Smooth muscle cell (in vitro differentiated cells): ENCODE results near the gene ZNF184. TPM values are rescaled to one million over a fixed set of nuclear protein-coding genes. Genes with fewer than 3 reads are reported as not detected.

Source experiments
- DNase-seq: peaks from one replicate; lab custom pipeline; 2025; ENCODE audit not compliant: unreplicated experiment; lab: John Stamatoyannopoulos, UW
- H2AFZ ChIP-seq: fragments of 200-600 bp; sonication (generic); 2 replicates; pipeline ENCODE4 v1.6.0; 2016; ENCODE audit warnings: antibody characterized with exemption, low read depth, mild to moderate bottlenecking
- H3F3A ChIP-seq: fragments of 200-600 bp; sonication (generic); 2 replicates; pipeline ENCODE4 v1.6.0; 2017; ENCODE audit warnings: antibody characterized with exemption, low read depth
- H3K27ac ChIP-seq: fragments of 200-600 bp; sonication (generic); 2 replicates; pipeline ENCODE4 v1.5.1; 2016; ENCODE audit warnings: low read depth, mild to moderate bottlenecking
- H3K27me3 ChIP-seq: fragments of 200-600 bp; sonication (generic); 2 replicates; pipeline ENCODE4 v1.6.1; 2016; ENCODE audit warnings: low read depth, mild to moderate bottlenecking
- H3K36me3 ChIP-seq: fragments of 200-600 bp; sonication (generic); 2 replicates; pipeline ENCODE4 v1.5.1; 2016; ENCODE audit warnings: low read depth
- H3K4me1 ChIP-seq: fragments of 200-600 bp; sonication (generic); 2 replicates; pipeline ENCODE4 v1.5.1; 2016; ENCODE audit warnings: low read depth
- H3K4me2 ChIP-seq: fragments of 200-600 bp; sonication (generic); 2 replicates; pipeline ENCODE4 v1.6.0; 2016; ENCODE audit warnings: mild to moderate bottlenecking
- H3K4me3 ChIP-seq: fragments of 200-600 bp; sonication (generic); 2 replicates; pipeline ENCODE4 v1.5.1; 2016; ENCODE audit warnings: mild to moderate bottlenecking
- H3K79me2 ChIP-seq: fragments of 200-600 bp; sonication (generic); 2 replicates; pipeline ENCODE4 v1.6.0; 2016; ENCODE audit warnings: low read depth, mild to moderate bottlenecking
- H3K9ac ChIP-seq: fragments of 200-600 bp; sonication (generic); 2 replicates; pipeline ENCODE4 v1.6.0; 2016; ENCODE audit warnings: low read depth
- H3K9me3 ChIP-seq: fragments of 200-600 bp; sonication (generic); replicated peaks from 2 replicates; pipeline ENCODE4 v1.5.1; 2016; ENCODE audit warnings: low read depth
- H4K20me1 ChIP-seq: fragments of 200-600 bp; sonication (generic); 2 replicates; pipeline ENCODE4 v1.6.0; 2016; ENCODE audit warnings: low read depth
- CTCF ChIP-seq: fragments of 200-600 bp; sonication (generic); IDR thresholded peaks from 2 replicates; pipeline ENCODE4 v1.5.1; 2017; ENCODE audit warnings: borderline replicate concordance, mild to moderate bottlenecking, antibody characterized with exemption; ENCODE audit not compliant: insufficient read depth, poor library complexity, severe bottlenecking
- WGBS: methylation state at CpG from one replicate; pipeline ENCODE4 v1.1.7; 2016; ENCODE audit warnings: low lambda C conversion rate; 5-methylcytosine and 5-hydroxymethylcytosine counted together
- polyA plus RNA-seq: library from polyadenylated mRNA; unstranded; fragments of >200 nt; fragmentation: Nextera tagmentation; extraction: Ambion mirVana; gene quantifications from 2 replicates; pipeline ENCODE4 v1.2.1, GENCODE V29; 2016
- total RNA-seq: library from RNA; depleted of rRNA; stranded (reverse); fragments of >200 nt; gene quantifications from 2 replicates; pipeline ENCODE4 v1.2.3, GENCODE V29; 2014

ZNF184 gene
- total and polyA plus RNA-seq, 2 experiments from 2014 or later: 7.8 to 9.9 TPM

- under 1% methylated on average over 34 of the region's 34 CpGs for WGBS
- Histone ChIP-seq H4K20me1 (no peaks in the 10 kb centered on the region), H3K79me2 (no peaks in the 10 kb centered on the region), H3F3A (peaks cover 5% of the 10 kb centered on the region), H2AFZ (peak overlapping the region; percentile 98), H3K27me3 (peaks cover 12% of the 10 kb centered on the region), H3K36me3 (no peaks in the 10 kb centered on the region), H3K27ac (peak overlapping the region; percentile 69), H3K9ac (peak overlapping the region; percentile 70), H3K4me1 (peaks cover 5% of the 10 kb centered on the region), H3K4me3 (peak overlapping the region; percentile 70), H3K9me3 (no peaks in the 10 kb centered on the region), H3K4me2 (peak overlapping the region; percentile 88)
- peak; percentile 13 for TF ChIP-seq CTCF
- peak; percentile 35 for DNase-seq
Observed at GRCh38 chr6:27495386-27496135, 22.7 kb upstream of the ZNF184 start.

DNA sequence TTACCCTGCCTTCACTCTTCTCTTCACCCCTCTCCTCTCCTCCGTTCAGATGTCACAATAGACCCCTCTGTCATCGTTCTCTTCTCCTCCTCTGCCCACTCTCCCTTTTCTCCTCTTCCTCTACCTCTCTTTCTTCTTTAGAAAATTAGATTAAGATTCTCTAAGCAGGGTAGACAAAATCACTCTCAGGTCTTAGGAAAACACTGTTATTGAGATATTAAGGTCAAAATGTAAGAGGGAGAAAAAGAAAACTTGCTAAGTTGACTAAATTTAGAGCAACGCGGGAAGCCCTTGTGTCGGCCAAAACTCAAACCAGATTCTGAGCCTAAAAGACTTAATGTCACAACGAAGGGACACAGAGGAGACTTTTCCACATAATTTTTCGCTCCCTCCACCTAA, 22.1 kb upstream of the ZNF184 start:
- H3K4me1 ChIP-seq: peaks cover 5% of the 10 kb centered on the region
- H3K27me3 ChIP-seq: peaks cover 6% of the 10 kb centered on the region

DNA sequence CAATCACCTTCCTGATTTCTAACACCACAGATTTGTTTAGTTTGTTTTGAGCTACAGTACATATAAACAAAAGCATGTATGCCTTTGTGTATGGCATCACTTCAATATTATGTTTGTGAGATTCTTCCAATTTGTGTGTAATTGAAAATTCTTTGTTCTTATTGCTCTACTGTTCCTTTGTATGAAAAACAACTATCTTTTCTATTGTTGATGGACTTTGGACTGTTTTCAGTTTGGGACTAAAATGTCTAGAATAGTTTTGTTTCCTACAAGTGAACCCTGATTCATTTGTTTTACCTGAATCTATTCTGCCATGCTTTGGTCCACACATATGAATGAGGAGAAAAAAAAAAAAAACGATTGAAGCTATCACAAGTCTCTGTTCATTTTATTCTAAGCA, 21.2 kb upstream of the ZNF184 start:
- Histone ChIP-seq H3K4me2 (peak overlapping the region; percentile 88), H2AFZ (no peak overlapping the region), H3K4me3 (no peak overlapping the region), H3K27me3 (no peaks in the 10 kb centered on the region), H3F3A (peaks cover 5% of the 10 kb centered on the region), H3K36me3 (no peaks in the 10 kb centered on the region), H4K20me1 (no peaks in the 10 kb centered on the region), H3K27ac (no peak overlapping the region), H3K4me1 (peaks cover 5% of the 10 kb centered on the region), H3K9me3 (no peaks in the 10 kb centered on the region), H3K9ac (no peak overlapping the region), H3K79me2 (no peaks in the 10 kb centered on the region)
- no peak for TF ChIP-seq CTCF
- DNase-seq: no peak
- WGBS: 72% methylated on average over 1 of the region's 1 CpG

More for the DNA sequence above, 22.1 kb upstream of the ZNF184 start:
- no peak for DNase-seq
- Histone ChIP-seq H3K36me3 (no peaks in the 10 kb centered on the region), H3K79me2 (no peaks in the 10 kb centered on the region), H3K4me2 (peak overlapping the region; percentile 88), H3K9me3 (no peaks in the 10 kb centered on the region), H4K20me1 (no peaks in the 10 kb centered on the region), H3F3A (peaks cover 5% of the 10 kb centered on the region), H3K27ac (peak overlapping the region; percentile 69), H3K9ac (peak overlapping the region; percentile 70), H3K4me3 (peak overlapping the region; percentile 70), H2AFZ (peak overlapping the region; percentile 98)
- no peak for TF ChIP-seq CTCF
- WGBS: 2% methylated on average over 7 of the region's 7 CpGs

DNA sequence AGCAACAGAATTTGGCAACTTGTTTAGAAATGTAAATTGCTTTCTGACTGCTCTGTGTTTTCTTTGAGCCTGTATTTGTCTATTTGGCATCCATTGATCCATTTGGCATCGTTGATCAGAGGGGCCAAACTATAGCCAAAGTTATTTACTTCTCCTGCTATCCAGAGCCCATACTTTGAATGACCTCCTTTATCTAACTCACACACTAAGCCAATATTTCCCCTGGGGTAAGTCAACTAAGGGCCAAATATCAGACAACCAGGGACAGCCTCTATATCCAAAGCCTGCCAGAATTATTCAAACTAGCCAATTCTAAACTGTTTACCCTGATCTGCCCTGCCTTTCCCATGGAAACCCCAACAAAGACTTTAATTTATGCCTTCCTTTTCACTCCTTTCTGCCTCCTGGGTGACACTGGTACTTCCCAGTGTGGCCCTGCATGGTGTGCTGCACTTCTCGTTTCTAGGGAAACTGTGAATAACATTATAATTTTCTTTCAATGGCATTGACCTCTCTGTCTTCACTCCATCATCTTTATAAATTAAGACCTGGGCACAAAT, 19.8 kb upstream of the ZNF184 start:
- no peaks in the 10 kb centered on the region for H4K20me1 ChIP-seq
- TF ChIP-seq CTCF: no peak
- WGBS: 88% methylated on average over 2 of the region's 2 CpGs
- no peak overlapping the region for H3K9ac ChIP-seq
- H3K4me2 ChIP-seq: no peak overlapping the region
- no peak overlapping the region for H2AFZ ChIP-seq
- no peak for DNase-seq
- no peaks in the 10 kb centered on the region for H3K36me3 ChIP-seq
- no peaks in the 10 kb centered on the region for H3K27me3 ChIP-seq
- H3K4me3 ChIP-seq: no peak overlapping the region
- H3F3A ChIP-seq: peaks cover 5% of the 10 kb centered on the region
- no peak overlapping the region for H3K27ac ChIP-seq
- no peaks in the 10 kb centered on the region for H3K79me2 ChIP-seq
- H3K4me1 ChIP-seq: peaks cover 5% of the 10 kb centered on the region
- H3K9me3 ChIP-seq: no peaks in the 10 kb centered on the region
